GM21360 (cell line): ENCODE data around the gene CNOT6.
"Not testable (repeated sequence)": the region's sequence is repeated elsewhere in the genome, so short reads cannot be mapped to it uniquely, and the experiment has no call there.

Source experiments
- ATAC-seq: cut with Tn5 transposase; IDR thresholded peaks from one replicate; pipeline ENCODE4 v1.9.1; 2021; ENCODE audit warnings: mild to moderate bottlenecking, moderate library complexity; ENCODE audit not compliant: unreplicated experiment

Gene CNOT6

DNA sequence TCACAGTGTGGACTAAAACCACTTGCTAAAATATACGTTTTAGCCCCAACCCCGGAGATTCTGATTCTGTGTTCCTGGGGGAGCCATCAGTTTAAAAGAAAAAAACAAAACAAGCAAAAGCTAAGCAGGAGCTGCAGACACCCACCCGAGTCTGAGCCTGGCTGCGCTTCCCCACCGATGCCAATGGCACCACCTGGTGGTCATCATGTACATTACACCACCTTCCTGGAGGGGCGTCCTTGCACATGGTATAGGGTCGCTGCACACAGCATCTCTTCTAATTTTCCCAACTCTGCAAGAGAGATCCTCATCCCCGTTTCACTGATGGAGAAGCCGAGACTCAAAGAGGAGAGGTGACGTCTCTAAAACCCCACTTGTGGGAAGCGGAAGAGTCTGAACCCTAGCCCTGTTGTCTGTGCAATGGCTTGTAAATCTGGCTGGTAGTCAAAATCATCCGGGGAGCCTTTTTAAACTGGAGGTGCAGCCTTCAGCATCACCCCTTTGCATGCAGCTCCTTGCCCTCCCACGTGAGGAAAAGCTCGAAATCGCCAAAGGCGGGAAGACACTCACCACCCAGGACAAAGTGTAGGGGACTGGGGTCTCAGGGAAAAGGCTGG lies 23.1 kb upstream of the CNOT6 start:
- no peak for ATAC-seq

GRCh38 chr5:180471866-180472265 lies 22.3 kb upstream of the CNOT6 start:
- no peak for ATAC-seq

DNA sequence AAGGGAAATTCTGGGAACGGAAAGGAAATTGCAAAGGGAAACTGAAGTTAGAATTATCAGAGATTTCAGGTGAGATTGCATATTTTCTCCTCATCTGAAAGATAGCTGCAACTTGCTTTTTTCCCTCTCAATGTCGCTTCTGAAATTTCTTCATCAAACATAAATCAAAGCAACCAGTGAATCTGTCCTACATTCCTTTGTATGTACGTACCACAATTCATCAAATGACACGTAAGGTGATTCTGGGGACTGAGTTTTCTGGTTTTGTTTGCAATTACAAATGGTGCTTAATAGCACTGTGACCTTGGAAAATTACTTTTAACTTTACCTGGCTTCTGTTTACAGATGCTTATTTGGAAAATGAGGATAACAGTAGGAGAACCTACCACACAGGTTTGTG lies 21.9 kb upstream of the CNOT6 start:
- ATAC-seq, result no peak

- not testable (repeated sequence) for ATAC-seq
Observed at GRCh38 chr5:180473386-180473785, 20.8 kb upstream of the CNOT6 start.

DNA sequence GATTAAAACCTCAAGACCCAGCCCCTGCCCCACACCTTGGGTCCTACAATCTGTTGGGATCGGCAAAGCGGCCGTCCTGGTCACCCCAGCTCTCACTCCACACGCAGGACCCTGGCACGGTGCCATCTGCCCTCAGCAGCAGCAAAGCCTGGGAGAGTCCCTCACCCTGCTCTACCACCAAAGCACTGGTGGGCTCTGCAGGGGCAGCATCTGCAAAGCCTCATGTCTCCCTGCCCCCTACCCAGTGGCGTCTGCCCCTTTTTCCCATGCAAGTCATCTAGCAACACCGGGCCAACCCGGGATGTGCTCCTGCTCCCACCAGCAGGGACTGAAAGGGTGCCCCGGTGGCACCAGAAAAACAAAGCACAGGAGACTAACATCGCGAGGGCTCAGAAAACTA lies 19.6 kb upstream of the CNOT6 start:
- no peak for ATAC-seq

DNA sequence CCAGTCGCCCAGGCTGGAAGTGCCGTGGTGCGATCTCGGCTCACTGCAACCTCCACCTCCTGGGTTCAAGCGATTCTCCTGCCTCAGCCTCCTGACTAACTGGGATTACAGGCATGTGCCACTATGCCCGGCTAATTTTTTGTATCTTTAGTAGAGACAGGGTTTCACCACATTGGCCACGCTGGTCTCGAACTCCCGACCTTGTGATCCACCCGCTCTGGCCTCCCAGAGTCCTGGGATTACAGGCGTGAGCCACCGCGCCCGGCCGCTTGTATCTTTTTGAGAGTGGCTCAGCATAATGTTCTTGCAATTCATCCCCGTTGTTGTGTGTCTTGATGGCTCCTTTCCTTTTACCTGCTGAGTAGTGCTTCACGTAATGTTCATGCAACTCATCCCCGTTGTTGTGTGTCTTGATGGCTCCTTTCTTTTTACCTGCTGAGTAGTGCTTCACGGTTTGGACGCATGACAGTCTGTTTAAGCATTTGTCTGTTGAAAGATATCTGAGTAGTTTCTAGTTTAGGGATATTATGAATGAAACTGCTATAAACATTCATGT lies 18.1 kb upstream of the CNOT6 start:
- not testable (repeated sequence) for ATAC-seq

- ATAC-seq, result no peak
Observed at GRCh38 chr5:180484813-180485212, 9.4 kb upstream of the CNOT6 start.

GRCh38 chr5:180486636-180487149 lies 7.5 kb upstream of the CNOT6 start:
- no peak for ATAC-seq

DNA sequence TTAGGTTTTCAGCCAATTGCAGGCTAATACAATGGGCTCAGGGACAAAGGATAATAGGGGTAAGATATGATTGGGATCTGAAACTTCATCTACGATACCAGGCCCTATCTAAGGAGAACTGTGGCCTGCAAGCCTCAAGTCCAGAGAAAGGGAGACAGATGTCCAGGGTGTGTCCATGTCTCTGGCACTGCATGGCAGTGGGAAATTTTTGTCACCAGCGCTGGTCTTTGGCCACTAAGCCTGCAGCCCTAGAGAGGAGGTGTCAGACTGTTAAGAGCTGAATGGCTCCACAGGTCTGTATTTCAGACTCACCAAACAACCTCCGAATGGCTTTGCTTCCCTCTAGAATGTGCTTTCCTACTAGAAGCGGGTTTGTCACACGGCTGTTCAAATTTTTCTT lies 6.6 kb upstream of the CNOT6 start:
- ATAC-seq, result no peak

DNA sequence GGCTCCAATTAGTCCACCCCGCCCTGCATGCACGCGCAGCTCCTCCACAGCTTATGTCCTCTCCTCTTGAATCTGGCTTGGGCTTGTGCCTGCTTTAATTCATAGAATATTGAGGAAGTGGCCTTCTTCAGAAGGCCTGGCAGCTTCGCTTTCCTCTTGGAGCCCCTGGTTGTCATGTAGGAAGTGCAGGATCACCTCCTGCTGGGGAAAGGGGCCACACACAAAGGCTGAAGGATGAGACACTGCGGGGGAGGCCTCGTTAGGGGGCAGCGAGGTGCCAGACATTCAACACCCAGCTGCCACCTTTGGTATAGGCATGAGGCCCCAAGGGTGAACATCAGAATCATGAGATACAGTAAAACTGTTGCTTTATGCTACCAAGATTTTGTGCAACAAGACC lies 2.7 kb upstream of the CNOT6 start:
- no peak for ATAC-seq

DNA sequence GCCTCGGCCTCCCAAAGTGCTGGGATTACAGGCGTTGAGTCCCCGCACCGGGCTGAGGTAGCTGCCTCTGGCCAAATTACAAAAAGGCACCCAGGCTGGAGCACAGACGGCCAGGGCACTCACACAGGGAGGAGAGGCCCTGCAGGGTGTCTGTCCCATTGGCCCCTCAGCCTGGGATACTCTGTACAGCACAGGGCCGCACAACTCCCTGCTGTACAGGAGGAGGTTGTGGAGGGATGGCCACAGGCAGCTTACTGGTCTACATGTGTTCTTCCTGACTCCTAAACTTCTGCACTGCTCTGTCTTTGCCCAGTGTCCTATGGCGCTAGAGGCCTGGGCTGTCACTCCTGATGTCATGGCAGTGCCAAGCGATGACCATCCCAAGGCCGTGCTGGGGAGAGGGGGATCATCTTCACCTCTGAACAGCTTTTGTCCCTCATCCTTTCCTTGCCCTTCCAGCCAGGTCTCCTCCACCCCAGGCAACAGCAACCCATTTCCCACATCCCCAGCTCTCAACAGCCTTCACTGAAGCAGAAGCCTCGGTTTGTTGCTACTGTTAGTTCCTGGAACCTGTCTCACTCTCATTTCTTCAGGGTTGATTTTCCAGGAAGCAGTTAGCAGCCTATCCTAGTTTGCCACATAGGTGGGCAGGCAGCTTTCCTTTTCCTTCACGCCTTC lies 1.8 kb upstream of the CNOT6 start:
- ATAC-seq, result no peak

DNA sequence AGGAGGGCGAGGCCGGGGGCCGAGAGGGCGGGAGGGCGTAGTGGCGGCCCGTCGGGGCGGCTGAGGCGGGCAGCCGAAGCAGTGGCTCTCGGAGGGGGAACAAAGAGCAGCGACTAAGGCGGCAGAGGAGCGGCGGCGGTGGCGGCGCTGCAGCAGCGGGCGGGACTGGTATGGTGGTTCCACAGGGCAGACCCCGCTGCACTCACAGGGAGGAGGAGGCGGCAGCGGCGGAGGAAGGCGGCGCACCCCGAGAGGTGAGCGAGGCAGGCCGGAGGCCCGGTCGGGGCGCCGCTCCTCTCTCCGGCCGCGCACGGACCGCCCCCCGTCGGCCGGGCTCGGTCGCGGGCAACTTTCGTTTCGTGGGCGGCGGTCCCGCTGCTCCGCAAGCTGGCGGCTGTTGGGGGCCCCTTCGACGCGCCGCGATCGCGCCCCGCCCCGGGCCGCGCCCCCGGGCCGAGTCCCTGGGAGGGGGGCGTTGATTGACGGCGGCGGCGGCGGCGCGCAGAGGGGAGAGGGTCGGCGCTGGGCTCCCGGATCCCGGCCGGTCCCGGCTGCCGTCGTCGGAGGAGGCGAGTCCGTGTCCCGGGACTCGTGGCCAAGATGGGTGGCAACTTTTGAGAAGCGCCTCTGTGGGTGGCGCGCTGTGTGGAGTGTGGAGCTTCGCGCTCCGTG lies 467 bp downstream of the CNOT6 start:
- ATAC-seq, result peak; percentile 41

DNA sequence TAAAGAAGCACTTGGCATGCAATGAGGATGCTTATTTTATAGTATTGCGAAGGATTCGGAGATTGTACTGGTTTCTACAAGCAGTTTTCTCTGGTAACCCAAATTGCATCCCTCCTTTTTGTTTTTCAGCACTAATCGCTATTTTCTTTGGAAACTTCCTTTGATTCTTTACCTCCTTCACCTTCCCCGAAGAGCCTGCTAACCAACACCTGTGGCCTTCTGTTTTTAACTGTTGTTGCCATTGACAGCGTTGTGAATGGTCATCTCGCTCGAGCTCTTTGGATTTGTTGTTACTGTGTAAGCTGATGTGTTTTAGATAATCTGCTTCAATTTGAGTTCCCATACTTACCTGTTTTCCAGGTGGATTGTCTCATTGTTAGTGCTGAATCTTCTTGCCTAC lies 1.1 kb downstream of the CNOT6 start:
- no peak for ATAC-seq

GRCh38 chr5:180495991-180496741 lies 2.0 kb downstream of the CNOT6 start:
- no peak for ATAC-seq

- ATAC-seq, result not testable (repeated sequence)
Observed at GRCh38 chr5:180496806-180497205, 2.6 kb downstream of the CNOT6 start.

- not testable (repeated sequence) for ATAC-seq
Observed at GRCh38 chr5:180497865-180498264, 3.7 kb downstream of the CNOT6 start.

GRCh38 chr5:180498378-180498777 lies 4.2 kb downstream of the CNOT6 start:
- ATAC-seq, result no peak

- no peak for ATAC-seq
Observed at GRCh38 chr5:180499684-180500083, 5.5 kb downstream of the CNOT6 start.

DNA sequence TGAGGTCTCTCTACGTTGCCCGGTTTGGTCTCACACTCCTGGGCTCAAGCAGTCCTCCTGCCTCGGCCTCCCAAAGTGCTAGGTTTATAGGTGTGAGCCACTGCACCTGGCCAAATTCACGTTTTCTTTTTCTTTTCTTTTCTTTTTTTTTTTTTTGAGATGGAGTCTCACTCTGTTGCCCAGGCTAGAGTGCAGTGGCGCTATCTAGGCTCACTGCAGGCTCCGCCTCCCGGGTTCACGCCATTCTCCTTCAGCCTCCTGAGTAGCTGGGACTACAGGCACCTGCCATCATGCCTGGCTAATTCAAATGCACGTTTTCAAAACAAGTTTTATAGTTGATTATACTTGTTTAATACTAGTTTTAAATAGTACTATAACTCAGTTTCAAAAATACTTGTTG lies 6.1 kb downstream of the CNOT6 start:
- not testable (repeated sequence) for ATAC-seq

GRCh38 chr5:180507661-180508060 lies 13.5 kb downstream of the CNOT6 start:
- ATAC-seq, result no peak

DNA sequence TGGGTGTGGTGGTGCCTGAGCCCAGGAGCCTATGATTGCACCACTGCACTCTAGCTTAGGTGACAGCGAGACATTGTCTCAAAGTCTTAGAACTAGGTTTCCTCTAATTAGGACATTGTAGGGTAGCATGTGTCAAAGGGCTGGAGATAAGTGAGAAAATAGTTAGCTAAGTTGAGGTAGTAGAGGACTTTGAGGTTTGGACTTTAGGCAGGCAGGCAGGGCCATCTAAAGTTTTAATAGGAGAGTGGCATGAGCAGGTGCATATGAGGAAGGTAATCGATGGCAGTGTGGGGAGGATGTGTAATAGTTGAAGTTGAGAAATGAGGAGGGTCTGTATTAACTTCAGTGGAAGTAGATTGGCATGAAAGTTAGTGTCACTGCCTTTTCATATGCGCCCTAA lies 21.1 kb downstream of the CNOT6 start:
- ATAC-seq, result no peak
